ENCODE data around the gene LTBP1. TPM values are rescaled to one million over a fixed set of nuclear protein-coding genes. Genes with fewer than 3 reads are reported as not detected.

LTBP1 gene
- total and polyA plus RNA-seq, 10 of the 15 experiments (the other 5 are each of a cell fraction or from before 2014, with no cell fraction given): 0.01 to 0.28 (median 0.12) TPM; not detected in 2

- TF ChIP-seq E2F4 (IDR thresholded peaks at IDR 0.05; ENCODE audit: low read depth, low read length) (no peak), CEBPB (IDR thresholded peaks at IDR 0.05; ENCODE audit: borderline replicate concordance in 1 of 2, low read depth in 2 of 2, low read length in 2 of 2) (no peak)
These were observed 183.3 kb downstream of the LTBP1 start (continued) for GRCh38 chr2:33130054-33130447.

- H3K27me3 ChIP-seq (replicated peaks in 1 of 2; ENCODE audit: control insufficient read depth in 2 of 2, insufficient read depth in 2 of 2, low read length in 1 of 2): peaks cover 0 to 2% of the 10 kb centered on the region in 2 experiments; a peak in 1 of 4 replicates
- no peak overlapping the region for H3K9ac ChIP-seq (ENCODE audit: control insufficient read depth, insufficient read depth, low read length)
- no peak for DNase-seq (ENCODE audit: low read depth, low spot score)
- no peaks in the 10 kb centered on the region for H3K79me2 ChIP-seq (ENCODE audit: control insufficient read depth, insufficient read depth, low read length)
- BruUV-seq (replicated peaks): no TSS peak
- SMC1A ChIA-PET (ENCODE audit: uncharacterized antibody, unreplicated experiment): no interaction called here
- H3K4me3 ChIP-seq: no peak overlapping the region
- TF ChIP-seq MTA2 (IDR thresholded peaks at IDR 0.05; ENCODE audit: low read depth): no peak
- RAD21 ChIA-PET (ENCODE audit: unreplicated experiment): no interaction called here
- H3K4me1 ChIP-seq (ENCODE audit: control insufficient read depth, insufficient read depth, low read length): no peaks in the 10 kb centered on the region
- intact Hi-C loops (cut with micrococcal nuclease; ENCODE audit: unreplicated experiment): no loop called here
- no peak overlapping the region for H3K4me2 ChIP-seq (ENCODE audit: control insufficient read depth, insufficient read depth)
- no peak overlapping the region for H3K27ac ChIP-seq (ENCODE audit: control insufficient read depth, insufficient read depth)
- in situ Hi-C loops (cut with MboI): no loop called here
- WGBS (ENCODE audit: insufficient coverage, insufficient replicate concordance, low lambda C conversion rate, missing lambda C conversion rate): 29% methylated on average over 6 of the region's 6 CpGs
- H3K9me3 ChIP-seq (replicated peaks; ENCODE audit: control insufficient read depth, insufficient read depth, low read length): no peaks in the 10 kb centered on the region
- CTCF ChIA-PET: no interaction called here
- no peak for ATAC-seq
- H4K20me1 ChIP-seq (ENCODE audit: control insufficient read depth, insufficient read depth): no peaks in the 10 kb centered on the region
- no peak overlapping the region for H2AFZ ChIP-seq (ENCODE audit: control insufficient read depth, low read depth, low read length)
- POLR2A ChIA-PET: no interaction called here
- FAIRE-seq: no peak
- H3K36me3 ChIP-seq (ENCODE audit: control insufficient read depth in 2 of 2, insufficient read depth in 2 of 2, low read length in 1 of 2): no peaks in the 10 kb centered on the region
These were observed 183.8 kb downstream of the LTBP1 start for GRCh38 chr2:33130544-33130943.

GRCh38 chr2:33131111-33131510 is 184.4 kb downstream of the LTBP1 start:
- Histone ChIP-seq H3K9me3 (replicated peaks; ENCODE audit: control insufficient read depth, insufficient read depth, low read length) (no peaks in the 10 kb centered on the region), H3K4me3 (no peak overlapping the region), H3K4me1 (ENCODE audit: control insufficient read depth, insufficient read depth, low read length) (no peaks in the 10 kb centered on the region), H3K27ac (ENCODE audit: control insufficient read depth, insufficient read depth) (no peak overlapping the region), H3K36me3 (ENCODE audit: control insufficient read depth in 2 of 2, insufficient read depth in 2 of 2, low read length in 1 of 2) (no peaks in the 10 kb centered on the region), H2AFZ (ENCODE audit: control insufficient read depth, low read depth, low read length) (no peak overlapping the region), H3K27me3 (replicated peaks in 1 of 2; ENCODE audit: control insufficient read depth in 2 of 2, insufficient read depth in 2 of 2, low read length in 1 of 2) (peaks cover 0 to 2% of the 10 kb centered on the region in 2 experiments; a peak in 1 of 4 replicates), H3K79me2 (ENCODE audit: control insufficient read depth, insufficient read depth, low read length) (no peaks in the 10 kb centered on the region), H3K4me2 (ENCODE audit: control insufficient read depth, insufficient read depth) (no peak overlapping the region), H4K20me1 (ENCODE audit: control insufficient read depth, insufficient read depth) (no peaks in the 10 kb centered on the region), H3K9ac (ENCODE audit: control insufficient read depth, insufficient read depth, low read length) (no peak overlapping the region)
- in situ Hi-C loops (cut with MboI): no loop called here
- no TSS peak for BruUV-seq (replicated peaks)
- no peak for DNase-seq (ENCODE audit: low read depth, low spot score)
- intact Hi-C loops (cut with micrococcal nuclease; ENCODE audit: unreplicated experiment): no loop called here
- TF ChIP-seq EED (IDR thresholded peaks at IDR 0.05; ENCODE audit: low read depth) (no peak), IRF3 (IDR thresholded peaks at IDR 0.05) (no peak), ATF7 (IDR thresholded peaks at IDR 0.05; ENCODE audit: low read depth) (no peak)
- ATAC-seq: no peak
- SMC1A ChIA-PET (ENCODE audit: uncharacterized antibody, unreplicated experiment): no interaction called here
- WGBS (ENCODE audit: insufficient coverage, insufficient replicate concordance, low lambda C conversion rate, missing lambda C conversion rate): 69% methylated on average over 4 of the region's 4 CpGs
- POLR2A ChIA-PET: no interaction called here
- RAD21 ChIA-PET (ENCODE audit: unreplicated experiment): no interaction called here
- no peak for FAIRE-seq
- CTCF ChIA-PET: no interaction called here

Data from GM12878 (cell line).